Measurements from ENCODE around the gene TLNRD1. TPM values are rescaled to one million over a fixed set of nuclear protein-coding genes. Genes with fewer than 3 reads are reported as not detected.
A peak's percentile ranks its signal among the peaks of the same experiment; 100 is the strongest.

The TLNRD1 gene
- total RNA-seq, 2 experiments from 2014 or later = 28.6 to 34.2 TPM

GRCh38 chr15:80997692-80998091 lies 3.0 kb upstream of the TLNRD1 start:
- peaks cover 41% of the 10 kb centered on the region for H3K4me1 Mint-ChIP-seq
- no peak overlapping the region for H3K4me3 Mint-ChIP-seq
- peaks cover 3% of the 10 kb centered on the region for H3K9me3 Mint-ChIP-seq
- no peak for DNase-seq
- CTCF ChIA-PET = interaction anchor here (1.0 to 1.5 kb wide), 3 partner anchors 20 to 268 kb away, joined by 3 to 5 read pairs (median 3); no protein-coding TSS in a partner anchor
- POLR2A ChIA-PET = no interaction called here
- no peak overlapping the region for H3K27ac Mint-ChIP-seq
- H3K27me3 Mint-ChIP-seq = no peaks in the 10 kb centered on the region
- H3K36me3 Mint-ChIP-seq (ENCODE audit: low read depth) = peaks cover 19% of the 10 kb centered on the region

DNA sequence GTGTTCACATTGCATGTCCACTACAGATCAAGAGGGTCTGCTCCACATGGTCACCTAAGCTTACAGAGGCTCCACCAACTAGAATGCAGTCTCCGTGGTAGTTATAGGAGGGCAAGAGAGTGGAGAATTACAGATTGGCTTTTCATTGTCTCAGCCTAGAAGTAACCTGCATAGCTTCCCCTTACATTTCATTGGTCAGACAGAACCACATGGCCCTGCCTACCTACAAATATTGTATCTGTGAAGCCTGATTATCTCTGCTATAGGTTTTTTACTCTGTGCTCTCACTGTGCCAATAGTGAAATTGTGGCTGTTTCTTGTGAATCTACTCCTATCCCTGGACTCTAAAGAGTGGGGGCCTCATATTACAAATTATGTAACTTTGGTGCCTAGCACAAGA lies 2.5 kb upstream of the TLNRD1 start:
- H3K4me3 Mint-ChIP-seq = peak overlapping the region; percentile 27
- peaks cover 3% of the 10 kb centered on the region for H3K9me3 Mint-ChIP-seq
- no peak for DNase-seq
- ChIA-PET CTCF (interaction anchor here (1.0 to 1.5 kb wide), 3 partner anchors 19 to 268 kb away, joined by 3 to 5 read pairs (median 3); no protein-coding TSS in a partner anchor), POLR2A (no interaction called here)
- peaks cover 21% of the 10 kb centered on the region for H3K36me3 Mint-ChIP-seq (ENCODE audit: low read depth)
- peaks cover 43% of the 10 kb centered on the region for H3K4me1 Mint-ChIP-seq
- H3K27me3 Mint-ChIP-seq = no peaks in the 10 kb centered on the region
- peak overlapping the region; percentile 83 for H3K27ac Mint-ChIP-seq

DNA sequence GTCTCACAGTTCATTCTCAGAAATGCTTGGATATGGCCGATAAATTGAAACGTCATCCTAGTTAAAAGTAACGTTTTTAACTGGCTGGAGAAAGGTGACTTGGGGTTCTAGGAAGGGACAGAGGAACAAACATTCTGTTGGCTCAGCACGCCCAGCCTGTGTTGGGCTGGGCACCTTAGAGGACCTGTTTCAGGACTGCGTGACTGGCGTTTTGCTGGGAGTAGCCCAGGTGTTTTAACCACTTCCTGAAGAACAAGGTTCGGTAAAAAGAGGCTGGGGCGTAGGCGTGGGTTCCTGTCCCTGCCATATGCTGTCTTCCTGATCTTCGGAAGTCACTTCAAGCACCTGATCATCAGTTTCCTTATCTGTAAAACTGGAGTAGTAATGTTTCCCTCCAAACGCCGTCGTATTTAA lies 1.1 kb upstream of the TLNRD1 start:
- POLR2A ChIA-PET = no interaction called here
- peaks cover 3% of the 10 kb centered on the region for H3K9me3 Mint-ChIP-seq
- CTCF ChIA-PET = interaction anchor here (2.4 kb wide), 1 partner anchor 267 kb away, joined by 8 read pairs; no protein-coding TSS in a partner anchor
- peak; percentile 76 for DNase-seq
- no peaks in the 10 kb centered on the region for H3K27me3 Mint-ChIP-seq
- peak overlapping the region; percentile 95 for H3K4me3 Mint-ChIP-seq
- peaks cover 57% of the 10 kb centered on the region for H3K4me1 Mint-ChIP-seq
- H3K36me3 Mint-ChIP-seq (ENCODE audit: low read depth) = peaks cover 34% of the 10 kb centered on the region
- peak overlapping the region; percentile 98 for H3K27ac Mint-ChIP-seq

DNA sequence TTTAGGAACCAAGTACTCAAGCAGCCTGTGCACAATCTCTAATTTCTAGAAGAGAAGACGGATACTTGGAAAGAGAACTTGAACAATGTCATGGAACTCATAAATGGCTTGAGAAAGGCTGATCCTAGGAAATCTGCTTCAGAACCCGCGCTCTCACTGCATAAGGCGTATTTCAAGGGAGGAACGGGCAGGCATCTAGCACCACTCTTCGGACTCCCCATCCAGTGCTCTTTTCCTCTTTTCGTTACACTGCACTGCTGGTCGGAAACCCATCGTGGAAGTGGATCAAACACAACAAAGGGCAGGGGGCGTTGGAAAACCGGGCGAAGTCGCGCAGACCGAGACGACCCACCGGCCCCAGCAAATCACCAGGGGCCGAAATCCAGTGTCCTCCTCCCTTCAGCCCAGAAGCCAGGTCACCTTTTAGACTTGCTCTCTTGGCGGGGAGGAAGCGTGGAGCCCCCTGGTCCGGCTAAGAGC lies 539 bp upstream of the TLNRD1 start:
- Mint-ChIP-seq H3K9me3 (peaks cover 3% of the 10 kb centered on the region), H3K27ac (peak overlapping the region; percentile 98), H3K36me3 (ENCODE audit: low read depth) (peaks cover 39% of the 10 kb centered on the region), H3K4me1 (peaks cover 58% of the 10 kb centered on the region), H3K4me3 (peak overlapping the region; percentile 95), H3K27me3 (no peaks in the 10 kb centered on the region)
- CTCF ChIA-PET = interaction anchor here (1.2 to 2.4 kb wide), 3 partner anchors 10 to 266 kb away, joined by 3 to 8 read pairs (median 4); no protein-coding TSS in a partner anchor
- POLR2A ChIA-PET = no interaction called here
- DNase-seq = peak; percentile 21

- no peaks in the 10 kb centered on the region for H3K27me3 Mint-ChIP-seq
- no peaks in the 10 kb centered on the region for H3K9me3 Mint-ChIP-seq
- peaks cover 60% of the 10 kb centered on the region for H3K4me1 Mint-ChIP-seq
- peaks cover 50% of the 10 kb centered on the region for H3K36me3 Mint-ChIP-seq (ENCODE audit: low read depth)
- POLR2A ChIA-PET = no interaction called here
- H3K4me3 Mint-ChIP-seq = peak overlapping the region; percentile 95
- peak; percentile 50 for DNase-seq
- H3K27ac Mint-ChIP-seq = peak overlapping the region; percentile 98
- CTCF ChIA-PET = interaction anchor here (0.8 to 2.4 kb wide), 5 partner anchors 8 to 265 kb away, joined by 3 to 8 read pairs (median 3); no protein-coding TSS in a partner anchor
These were observed 657 bp downstream of the TLNRD1 start for GRCh38 chr15:81001152-81002008.

DNA sequence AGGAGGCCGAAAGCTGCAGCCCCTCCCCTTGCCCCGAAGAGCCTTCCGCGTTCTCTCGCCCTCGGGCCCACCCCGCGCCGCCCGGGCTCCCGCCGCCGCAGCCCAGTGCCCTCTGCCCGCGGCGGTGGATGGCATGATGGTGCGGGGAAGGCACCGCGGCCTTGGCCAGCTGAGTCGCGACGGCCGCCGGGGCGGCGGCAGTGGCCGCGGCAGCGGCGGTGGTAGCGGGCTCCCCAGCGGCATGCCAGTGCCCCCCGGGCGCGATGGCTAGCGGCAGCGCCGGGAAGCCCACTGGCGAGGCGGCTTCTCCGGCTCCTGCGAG lies 1.2 kb downstream of the TLNRD1 start:
- peaks cover 54% of the 10 kb centered on the region for H3K36me3 Mint-ChIP-seq (ENCODE audit: low read depth)
- no peak for DNase-seq
- peak overlapping the region; percentile 80 for H3K27ac Mint-ChIP-seq
- no peaks in the 10 kb centered on the region for H3K27me3 Mint-ChIP-seq
- H3K4me3 Mint-ChIP-seq = peak overlapping the region; percentile 95
- no peaks in the 10 kb centered on the region for H3K9me3 Mint-ChIP-seq
- peaks cover 63% of the 10 kb centered on the region for H3K4me1 Mint-ChIP-seq
- POLR2A ChIA-PET = no interaction called here
- CTCF ChIA-PET = interaction anchor here (0.9 kb wide), 2 partner anchors 17 to 32 kb away, joined by 3 to 4 read pairs; no protein-coding TSS in a partner anchor

DNA sequence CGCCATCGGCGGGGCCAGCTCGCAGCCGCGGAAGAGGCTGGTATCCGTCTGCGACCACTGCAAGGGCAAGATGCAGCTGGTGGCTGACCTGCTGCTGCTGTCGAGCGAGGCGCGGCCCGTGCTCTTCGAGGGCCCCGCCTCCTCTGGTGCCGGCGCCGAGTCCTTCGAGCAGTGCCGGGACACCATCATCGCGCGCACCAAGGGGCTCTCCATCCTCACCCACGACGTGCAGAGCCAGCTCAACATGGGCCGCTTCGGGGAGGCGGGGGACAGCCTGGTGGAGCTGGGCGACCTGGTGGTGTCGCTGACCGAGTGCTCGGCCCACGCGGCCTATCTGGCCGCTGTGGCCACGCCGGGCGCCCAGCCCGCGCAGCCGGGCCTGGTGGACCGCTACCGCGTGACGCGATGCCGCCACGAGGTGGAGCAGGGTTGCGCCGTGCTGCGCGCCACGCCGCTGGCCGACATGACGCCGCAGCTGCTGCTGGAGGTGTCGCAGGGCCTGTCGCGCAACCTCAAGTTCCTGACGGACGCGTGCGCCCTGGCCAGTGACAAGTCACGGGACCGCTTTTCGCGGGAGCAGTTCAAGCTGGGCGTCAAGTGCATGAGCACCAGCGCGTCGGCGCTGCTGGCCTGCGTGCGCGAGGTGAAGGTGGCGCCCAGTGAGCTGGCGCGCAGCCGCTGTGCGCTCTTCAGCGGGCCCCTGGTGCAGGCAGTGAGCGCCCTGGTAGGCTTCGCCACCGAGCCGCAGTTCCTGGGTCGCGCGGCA lies 1.8 kb downstream of the TLNRD1 start:
- CTCF ChIA-PET = interaction anchor here (0.9 kb wide), 2 partner anchors 16 to 32 kb away, joined by 3 to 4 read pairs; no protein-coding TSS in a partner anchor
- H3K27me3 Mint-ChIP-seq = no peaks in the 10 kb centered on the region
- H3K27ac Mint-ChIP-seq = peak overlapping the region; percentile 76
- DNase-seq = no peak
- H3K4me1 Mint-ChIP-seq = peaks cover 62% of the 10 kb centered on the region
- POLR2A ChIA-PET = no interaction called here
- H3K9me3 Mint-ChIP-seq = no peaks in the 10 kb centered on the region
- peak overlapping the region; percentile 73 for H3K4me3 Mint-ChIP-seq
- H3K36me3 Mint-ChIP-seq (ENCODE audit: low read depth) = peaks cover 51% of the 10 kb centered on the region

GRCh38 chr15:81003097-81003350 lies 2.3 kb downstream of the TLNRD1 start:
- POLR2A ChIA-PET = no interaction called here
- CTCF ChIA-PET = interaction anchor here (0.6 kb wide), 1 partner anchor 20 kb away, joined by 3 read pairs; no protein-coding TSS in a partner anchor
- no peak overlapping the region for H3K27ac Mint-ChIP-seq
- no peaks in the 10 kb centered on the region for H3K27me3 Mint-ChIP-seq
- H3K36me3 Mint-ChIP-seq (ENCODE audit: low read depth) = peaks cover 48% of the 10 kb centered on the region
- H3K4me3 Mint-ChIP-seq = peak overlapping the region; percentile 72
- peaks cover 61% of the 10 kb centered on the region for H3K4me1 Mint-ChIP-seq
- DNase-seq = no peak
- no peaks in the 10 kb centered on the region for H3K9me3 Mint-ChIP-seq

- no peak for DNase-seq
- ChIA-PET POLR2A (no interaction called here), CTCF (interaction anchor here (0.9 kb wide), 1 partner anchor 144 kb away, joined by 3 read pairs; no protein-coding TSS in a partner anchor)
- peaks cover 45% of the 10 kb centered on the region for H3K36me3 Mint-ChIP-seq (ENCODE audit: low read depth)
- H3K4me1 Mint-ChIP-seq = peaks cover 62% of the 10 kb centered on the region
- no peaks in the 10 kb centered on the region for H3K27me3 Mint-ChIP-seq
- no peak overlapping the region for H3K27ac Mint-ChIP-seq
- no peak overlapping the region for H3K4me3 Mint-ChIP-seq
- no peaks in the 10 kb centered on the region for H3K9me3 Mint-ChIP-seq
These were observed 5.4 kb downstream of the TLNRD1 start for GRCh38 chr15:81006124-81006523.

DNA sequence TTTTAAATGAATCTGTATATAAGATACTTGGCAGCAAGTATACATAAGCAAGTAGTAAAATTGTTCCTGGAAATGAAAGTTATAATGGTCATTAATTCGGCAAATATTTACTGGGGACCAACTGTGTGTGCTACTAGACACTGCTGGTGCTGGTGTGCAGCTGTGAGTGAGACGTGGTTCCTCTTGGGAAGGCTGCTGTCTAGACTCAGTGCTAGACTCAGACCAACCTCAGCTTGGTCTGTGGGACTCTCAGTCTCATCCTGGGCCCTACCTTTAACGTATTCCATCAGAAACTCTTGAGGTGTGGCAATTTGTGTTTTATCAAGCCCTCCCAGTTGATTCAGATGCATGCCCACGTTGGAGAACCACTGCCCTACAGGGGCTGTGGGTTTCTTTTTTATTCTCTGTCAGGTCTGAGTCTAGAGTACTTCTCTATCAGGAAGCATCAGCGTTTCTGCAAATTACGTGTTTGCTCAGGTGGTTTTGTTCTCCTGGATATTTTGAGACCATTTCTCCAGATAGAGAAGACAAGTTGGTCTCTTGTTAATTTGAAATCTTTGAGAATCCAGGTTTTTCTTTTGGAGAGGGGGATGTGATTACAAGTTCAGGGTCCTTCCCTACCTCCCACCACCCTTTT lies 6.8 kb downstream of the TLNRD1 start:
- Mint-ChIP-seq H3K9me3 (no peaks in the 10 kb centered on the region), H3K4me1 (peaks cover 62% of the 10 kb centered on the region), H3K4me3 (no peak overlapping the region), H3K27ac (peak overlapping the region; percentile 38), H3K27me3 (no peaks in the 10 kb centered on the region), H3K36me3 (ENCODE audit: low read depth) (peaks cover 43% of the 10 kb centered on the region)
- POLR2A ChIA-PET = no interaction called here
- CTCF ChIA-PET = interaction anchor here (1.1 kb wide), 1 partner anchor 13 kb away, joined by 5 read pairs; no protein-coding TSS in a partner anchor
- DNase-seq = no peak

GRCh38 chr15:81008312-81008711 lies 7.6 kb downstream of the TLNRD1 start:
- Mint-ChIP-seq H3K4me3 (no peak overlapping the region), H3K9me3 (no peaks in the 10 kb centered on the region), H3K36me3 (ENCODE audit: low read depth) (peaks cover 41% of the 10 kb centered on the region), H3K27me3 (no peaks in the 10 kb centered on the region), H3K4me1 (peaks cover 59% of the 10 kb centered on the region), H3K27ac (no peak overlapping the region)
- ChIA-PET POLR2A (no interaction called here), CTCF (interaction anchor here (1.1 kb wide), 1 partner anchor 12 kb away, joined by 5 read pairs; no protein-coding TSS in a partner anchor)
- DNase-seq = no peak

- no peak for DNase-seq
- peaks cover 41% of the 10 kb centered on the region for H3K4me1 Mint-ChIP-seq
- H3K4me3 Mint-ChIP-seq = no peak overlapping the region
- ChIA-PET POLR2A (no interaction called here), CTCF (interaction anchor here (1.3 kb wide), 1 partner anchor 9 kb away, joined by 4 read pairs; the partner anchor contains the start of gene TLNRD1)
- H3K36me3 Mint-ChIP-seq (ENCODE audit: low read depth) = peaks cover 24% of the 10 kb centered on the region
- no peak overlapping the region for H3K27ac Mint-ChIP-seq
- no peaks in the 10 kb centered on the region for H3K27me3 Mint-ChIP-seq
- H3K9me3 Mint-ChIP-seq = no peaks in the 10 kb centered on the region
These were observed 9.4 kb downstream of the TLNRD1 start for GRCh38 chr15:81010086-81010485.

Data from activated CD4-positive, alpha-beta T cell treated with anti-CD3 and anti-CD28 coated beads, Interleukin-2, amount 10 ng/mL, durations not matched to agents 7 days and 5 days (primary cell).